Activated B cell treated with CpG ODN at 0.5 μM for 24 hours (primary cell): Measurements from ENCODE around the gene BLOC1S4. TPM values are rescaled to one million over a fixed set of nuclear protein-coding genes. Genes with fewer than 3 reads are reported as not detected.

Experiments used
- ATAC-seq: fragments of 200-7000 bp; cut with Tn5 transposase; one replicate; pipeline ENCODE4 v1.10.0; 2021; ENCODE audit warnings: low read depth, mild to moderate bottlenecking, moderate library complexity
- CTCF ChIA-PET: fragments of 350-600 bp; sonication (Branson Sonifier 250); formaldehyde crosslinking; loops from one replicate; lab custom pipeline; 2021; ENCODE audit warnings: antibody characterized with exemption; lab: Charles Lee
- POLR2A ChIA-PET: fragments of 350-600 bp; sonication (Branson Sonifier 250); formaldehyde crosslinking; loops from one replicate; lab custom pipeline; 2021; ENCODE audit warnings: antibody characterized with exemption; lab: Charles Lee
- DNase-seq: peaks from one replicate; pipeline ENCODE4 v3.0.0; 2022
- H3K27ac Mint-ChIP-seq: one replicate; pipeline ENCODE4 v1.8.0; 2020; ENCODE audit warnings: mixed read lengths
- H3K27me3 Mint-ChIP-seq: one replicate; pipeline ENCODE4 v1.8.0; 2021; ENCODE audit warnings: mixed read lengths
- H3K36me3 Mint-ChIP-seq: one replicate; pipeline ENCODE4 v1.8.0; 2021; ENCODE audit warnings: low read depth, mixed read lengths
- H3K4me1 Mint-ChIP-seq: one replicate; pipeline ENCODE4 v1.8.0; 2021; ENCODE audit warnings: mixed read lengths
- H3K4me3 Mint-ChIP-seq: one replicate; pipeline ENCODE4 v1.8.0; 2020; ENCODE audit warnings: mild to moderate bottlenecking, mixed read lengths
- H3K9me3 Mint-ChIP-seq: one replicate; pipeline ENCODE4 v1.8.0; 2020; ENCODE audit warnings: mixed read lengths
- CTCF ChIP-seq: fragments of 200-600 bp; IDR thresholded peaks from one replicate; pipeline ENCODE4 v1.8.0; 2022; ENCODE audit warnings: antibody characterized with exemption, mild to moderate bottlenecking
- intact Hi-C: fragments of 100-400 bp; cut with micrococcal nuclease; formaldehyde crosslinking; loops from one replicate; pipeline ENCODE4 v1.15.1; 2024
- total RNA-seq: library from RNA; stranded (reverse); gene quantifications from 2 replicates; pipeline ENCODE4 v1.2.3, GENCODE V29; 2022

Gene BLOC1S4
- total RNA-seq, 1 donor from 2014 or later: 19.8 TPM

GRCh38 chr4:6731780-6732179 is 15.8 kb downstream of the BLOC1S4 start:
- peaks cover 16% of the 10 kb centered on the region for H3K27me3 Mint-ChIP-seq

GRCh38 chr4:6732441-6733357 is 16.7 kb downstream of the BLOC1S4 start:
- no peak for ATAC-seq
- Mint-ChIP-seq H3K36me3 (no peaks in the 10 kb centered on the region), H3K27ac (no peak overlapping the region), H3K9me3 (no peaks in the 10 kb centered on the region), H3K27me3 (peaks cover 16% of the 10 kb centered on the region), H3K4me3 (no peak overlapping the region), H3K4me1 (no peaks in the 10 kb centered on the region)
- no peak for DNase-seq
- intact Hi-C loops: no loop called here
- CTCF ChIA-PET: interaction anchor here (1.1 kb wide), 1 partner anchor 12 kb away, joined by 3 read pairs; no protein-coding TSS in a partner anchor
- POLR2A ChIA-PET: no interaction called here
- no peak for TF ChIP-seq CTCF

More at GRCh38 chr4:6731780-6732179, 15.8 kb downstream of the BLOC1S4 start:
- ATAC-seq (no peak), DNase-seq (no peak)
- H3K9me3 Mint-ChIP-seq: no peaks in the 10 kb centered on the region
- H3K4me1 Mint-ChIP-seq: no peaks in the 10 kb centered on the region
- H3K27ac Mint-ChIP-seq: no peak overlapping the region
- intact Hi-C loops: no loop called here
- no peak for TF ChIP-seq CTCF
- POLR2A ChIA-PET: no interaction called here
- CTCF ChIA-PET: interaction anchor here (1.1 kb wide), 1 partner anchor 11 kb away, joined by 3 read pairs; no protein-coding TSS in a partner anchor
- no peaks in the 10 kb centered on the region for H3K36me3 Mint-ChIP-seq
- no peak overlapping the region for H3K4me3 Mint-ChIP-seq

- ATAC-seq (no peak), DNase-seq (no peak)
- H3K9me3 Mint-ChIP-seq: no peaks in the 10 kb centered on the region
- ChIA-PET POLR2A (no interaction called here), CTCF (no interaction called here)
- no peaks in the 10 kb centered on the region for H3K36me3 Mint-ChIP-seq
- no peaks in the 10 kb centered on the region for H3K4me1 Mint-ChIP-seq
- no peak overlapping the region for H3K4me3 Mint-ChIP-seq
- TF ChIP-seq CTCF: no peak
- H3K27me3 Mint-ChIP-seq: peaks cover 16% of the 10 kb centered on the region
- no peak overlapping the region for H3K27ac Mint-ChIP-seq
- intact Hi-C loops: no loop called here
These were observed 17.6 kb downstream of the BLOC1S4 start for GRCh38 chr4:6733358-6734164.

GRCh38 chr4:6734165-6734786 is 18.3 kb downstream of the BLOC1S4 start:
- Mint-ChIP-seq H3K27ac (no peak overlapping the region), H3K4me3 (no peak overlapping the region), H3K36me3 (no peaks in the 10 kb centered on the region), H3K4me1 (no peaks in the 10 kb centered on the region), H3K9me3 (no peaks in the 10 kb centered on the region), H3K27me3 (peaks cover 16% of the 10 kb centered on the region)
- intact Hi-C loops: no loop called here
- ChIA-PET CTCF (no interaction called here), POLR2A (no interaction called here)
- ATAC-seq (no peak), DNase-seq (no peak)
- TF ChIP-seq CTCF: no peak
